ENCODE results near the gene GAN.

GAN gene, protein sequence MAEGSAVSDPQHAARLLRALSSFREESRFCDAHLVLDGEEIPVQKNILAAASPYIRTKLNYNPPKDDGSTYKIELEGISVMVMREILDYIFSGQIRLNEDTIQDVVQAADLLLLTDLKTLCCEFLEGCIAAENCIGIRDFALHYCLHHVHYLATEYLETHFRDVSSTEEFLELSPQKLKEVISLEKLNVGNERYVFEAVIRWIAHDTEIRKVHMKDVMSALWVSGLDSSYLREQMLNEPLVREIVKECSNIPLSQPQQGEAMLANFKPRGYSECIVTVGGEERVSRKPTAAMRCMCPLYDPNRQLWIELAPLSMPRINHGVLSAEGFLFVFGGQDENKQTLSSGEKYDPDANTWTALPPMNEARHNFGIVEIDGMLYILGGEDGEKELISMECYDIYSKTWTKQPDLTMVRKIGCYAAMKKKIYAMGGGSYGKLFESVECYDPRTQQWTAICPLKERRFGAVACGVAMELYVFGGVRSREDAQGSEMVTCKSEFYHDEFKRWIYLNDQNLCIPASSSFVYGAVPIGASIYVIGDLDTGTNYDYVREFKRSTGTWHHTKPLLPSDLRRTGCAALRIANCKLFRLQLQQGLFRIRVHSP

GRCh38 chr16:81314603-81315270, at the start of gene GAN:
TSS of gene GAN (plus strand) at chr16:81314962. CDS start at chr16:81315114, 152 bp downstream.
- DNase-seq: peak; percentile 94

GRCh38 chr16:81265052-81265451, 49.7 kb upstream of the GAN start:
- no peak for DNase-seq

DNA sequence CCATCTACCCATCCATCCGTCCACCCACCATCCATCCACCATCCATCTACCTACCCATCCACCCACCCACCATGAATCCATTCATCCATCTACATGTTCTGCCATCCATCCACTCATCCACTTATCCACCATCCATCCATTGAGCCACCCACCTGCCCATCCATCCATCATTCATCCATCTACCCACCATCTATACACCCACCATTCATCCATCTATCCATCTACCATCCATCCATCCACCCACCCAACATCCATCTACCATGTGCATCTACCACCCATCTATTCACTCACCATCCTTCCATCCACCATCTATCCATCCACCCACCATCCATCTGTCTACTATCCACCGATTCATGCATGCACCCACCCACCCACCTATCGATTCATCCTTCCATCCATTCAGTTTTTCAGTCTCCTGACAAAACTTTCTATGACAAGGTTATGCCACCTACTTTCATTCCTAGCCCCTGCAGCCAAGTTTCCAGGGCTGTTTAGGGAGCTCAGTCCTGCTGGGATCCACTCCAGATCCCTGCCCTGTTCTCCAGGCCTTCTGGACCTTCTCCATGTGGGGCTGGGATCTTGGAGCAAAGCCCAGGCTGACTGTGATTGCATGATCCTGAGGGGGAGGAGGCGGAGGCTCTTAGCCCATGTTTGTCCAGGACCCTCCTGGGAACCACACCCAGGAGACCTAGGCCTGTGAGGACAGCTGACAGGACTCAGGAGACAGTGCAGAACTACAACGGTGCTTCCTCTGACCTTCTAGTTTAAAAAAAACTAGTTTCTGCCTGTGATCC, 48.9 kb upstream of the GAN start:
- DNase-seq: peak; percentile 38

GRCh38 chr16:81266680-81267095, 48.1 kb upstream of the GAN start:
- DNase-seq: peak; percentile 43

- no peak for DNase-seq
Measured at GRCh38 chr16:81268509-81268908, 46.3 kb upstream of the GAN start.

DNA sequence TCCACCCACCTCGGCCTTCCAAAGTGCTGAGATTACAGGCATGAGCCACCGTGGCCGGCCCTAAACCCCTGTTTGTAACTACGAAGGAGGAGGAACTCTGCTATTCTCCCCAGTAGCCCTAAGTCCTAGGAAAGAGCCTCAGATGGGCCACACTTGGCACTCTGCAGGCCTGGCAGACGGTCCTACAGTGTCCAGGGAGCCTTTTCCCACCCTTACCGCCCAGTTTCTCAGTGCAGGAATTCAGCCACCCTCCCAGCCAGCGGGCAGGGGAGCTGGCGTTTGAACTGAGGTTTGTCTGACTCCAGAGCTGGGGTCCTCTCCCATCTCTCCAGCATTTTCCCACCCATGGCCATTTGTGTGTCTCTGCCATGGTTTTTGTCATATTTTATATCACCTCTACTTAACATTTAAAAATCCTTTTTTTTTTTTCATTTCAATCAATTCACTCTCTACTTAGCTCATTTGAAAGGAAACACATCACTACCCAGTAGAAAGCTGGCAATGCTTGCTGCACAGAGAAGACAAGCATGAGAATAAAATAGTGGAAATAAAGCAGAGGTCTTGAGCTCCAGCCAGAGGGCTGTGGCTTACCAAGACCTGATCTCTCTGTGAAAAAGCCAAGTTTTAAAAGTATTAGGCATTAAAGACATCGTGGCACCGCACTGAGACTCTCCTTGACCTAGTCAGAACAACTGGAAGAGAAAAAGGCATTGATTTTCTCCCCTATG, 41.4 kb upstream of the GAN start:
- no peak for DNase-seq

DNA sequence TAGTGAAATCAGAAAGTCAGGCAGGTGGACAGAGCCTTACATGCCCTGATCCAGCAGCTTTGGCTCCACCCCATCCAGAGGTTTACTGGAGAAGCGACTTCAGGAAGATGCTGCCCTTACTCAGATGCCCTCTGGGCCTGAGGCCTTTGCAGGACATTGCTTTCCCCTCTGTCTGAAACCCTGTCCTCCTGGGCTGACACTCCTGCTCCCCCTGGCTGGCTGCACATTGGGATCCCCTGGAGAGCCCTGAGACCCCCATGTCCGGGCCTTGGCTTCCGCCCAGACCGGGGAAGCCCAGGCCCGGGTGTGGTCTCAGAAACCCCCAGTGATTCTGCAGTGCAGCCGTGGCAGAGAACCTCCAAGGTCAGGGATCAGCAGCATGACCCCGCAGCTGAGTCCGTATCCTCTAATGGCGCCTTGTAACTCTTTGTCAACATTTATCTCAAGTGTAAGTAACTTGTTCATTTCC, 39.7 kb upstream of the GAN start:
- DNase-seq: no peak

- DNase-seq: no peak
Measured at GRCh38 chr16:81275795-81276194, 39.0 kb upstream of the GAN start.

GRCh38 chr16:81276323-81276722, 38.4 kb upstream of the GAN start:
- DNase-seq: no peak

DNA sequence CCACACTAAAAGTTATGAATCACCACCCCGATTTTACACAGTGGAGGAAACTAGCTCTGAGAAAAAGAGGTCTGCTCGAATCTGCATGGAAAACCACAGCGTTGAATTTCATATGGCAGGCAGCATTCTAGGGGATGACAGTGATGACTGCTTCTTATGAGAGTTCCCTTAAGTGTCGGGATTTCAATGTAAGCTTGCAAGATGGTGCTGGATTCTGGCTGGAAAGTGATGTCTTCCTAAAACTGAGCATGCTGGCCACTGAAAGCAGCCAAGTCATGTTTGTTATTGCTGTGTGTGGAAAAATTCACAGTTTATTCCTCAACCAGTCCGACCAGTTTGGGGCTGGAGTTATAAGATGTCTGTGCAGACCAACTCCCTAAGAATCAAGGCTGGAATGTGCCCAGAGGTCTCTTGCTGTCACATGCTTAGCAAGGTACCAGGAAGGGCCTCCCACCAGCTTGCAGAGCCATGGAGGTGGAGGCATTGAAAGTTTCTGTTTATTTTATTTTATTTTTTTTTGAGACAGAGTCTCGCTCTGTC, 37.2 kb upstream of the GAN start:
- no peak for DNase-seq

DNA sequence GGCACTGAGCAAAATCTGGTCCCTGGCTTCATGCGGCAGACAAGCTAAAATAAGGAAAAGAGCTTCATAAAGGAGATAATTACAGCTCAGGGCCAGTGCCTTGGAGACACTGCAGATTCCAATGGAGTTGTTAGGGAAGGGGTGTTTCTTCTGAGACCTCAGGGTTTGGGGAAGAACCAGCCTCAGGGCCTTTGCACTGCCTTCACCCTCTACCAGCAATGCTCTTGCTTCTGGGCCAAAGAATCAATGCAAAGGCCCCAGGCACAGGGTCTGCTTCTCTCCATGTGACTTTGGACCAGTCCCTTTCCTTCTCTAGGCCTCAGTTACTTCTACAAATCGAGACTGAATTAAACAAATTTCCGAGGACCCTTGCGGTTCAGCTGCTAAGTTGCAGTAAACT, 36.2 kb upstream of the GAN start:
- DNase-seq: no peak

DNA sequence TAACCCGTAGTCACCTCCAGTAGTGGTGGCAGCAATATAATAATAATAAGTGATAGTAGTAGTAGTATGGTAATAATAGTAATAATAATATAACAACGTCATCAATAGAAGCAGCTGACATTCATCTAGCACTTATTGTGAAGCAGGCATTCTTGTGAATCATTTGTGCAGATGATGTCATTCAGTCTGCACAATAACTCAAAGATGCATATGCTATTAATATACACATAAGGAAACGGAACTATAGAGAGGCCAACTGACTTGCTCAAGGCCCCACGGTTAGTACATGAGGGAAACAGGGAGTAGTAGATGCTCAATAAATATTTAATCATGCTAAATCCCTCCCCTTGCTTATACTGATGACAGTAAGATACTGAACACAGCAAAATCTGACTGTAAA, 35.4 kb upstream of the GAN start:
- no peak for DNase-seq

GRCh38 chr16:81280393-81280792, 34.4 kb upstream of the GAN start:
- no peak for DNase-seq

- DNase-seq: no peak
Measured at GRCh38 chr16:81283044-81283443, 31.7 kb upstream of the GAN start.

- no peak for DNase-seq
Measured at GRCh38 chr16:81284995-81285600, 29.7 kb upstream of the GAN start.

- DNase-seq: no peak
Measured at GRCh38 chr16:81286190-81286589, 28.6 kb upstream of the GAN start.

DNA sequence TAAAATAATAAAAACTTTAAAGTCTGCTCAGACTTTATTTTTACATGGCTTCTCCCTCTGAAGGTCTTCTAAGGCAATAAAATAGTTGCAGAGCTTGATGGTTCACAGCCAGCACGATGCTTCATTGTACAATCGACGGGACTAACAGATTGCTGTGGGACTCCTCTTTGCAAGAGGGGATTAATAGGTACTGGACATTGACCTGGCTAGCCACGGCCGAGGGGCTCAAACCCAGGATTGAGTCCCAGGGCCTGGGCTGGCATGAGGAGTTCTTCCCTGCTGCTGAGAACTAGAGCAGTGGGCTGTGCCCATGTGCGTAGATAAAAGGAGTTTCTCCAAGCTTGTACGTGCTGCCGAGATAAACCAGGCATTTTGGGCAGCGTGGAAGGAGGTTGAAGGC, 23.6 kb upstream of the GAN start:
- DNase-seq: no peak

GRCh38 chr16:81292936-81293335, 21.8 kb upstream of the GAN start:
- no peak for DNase-seq

DNA sequence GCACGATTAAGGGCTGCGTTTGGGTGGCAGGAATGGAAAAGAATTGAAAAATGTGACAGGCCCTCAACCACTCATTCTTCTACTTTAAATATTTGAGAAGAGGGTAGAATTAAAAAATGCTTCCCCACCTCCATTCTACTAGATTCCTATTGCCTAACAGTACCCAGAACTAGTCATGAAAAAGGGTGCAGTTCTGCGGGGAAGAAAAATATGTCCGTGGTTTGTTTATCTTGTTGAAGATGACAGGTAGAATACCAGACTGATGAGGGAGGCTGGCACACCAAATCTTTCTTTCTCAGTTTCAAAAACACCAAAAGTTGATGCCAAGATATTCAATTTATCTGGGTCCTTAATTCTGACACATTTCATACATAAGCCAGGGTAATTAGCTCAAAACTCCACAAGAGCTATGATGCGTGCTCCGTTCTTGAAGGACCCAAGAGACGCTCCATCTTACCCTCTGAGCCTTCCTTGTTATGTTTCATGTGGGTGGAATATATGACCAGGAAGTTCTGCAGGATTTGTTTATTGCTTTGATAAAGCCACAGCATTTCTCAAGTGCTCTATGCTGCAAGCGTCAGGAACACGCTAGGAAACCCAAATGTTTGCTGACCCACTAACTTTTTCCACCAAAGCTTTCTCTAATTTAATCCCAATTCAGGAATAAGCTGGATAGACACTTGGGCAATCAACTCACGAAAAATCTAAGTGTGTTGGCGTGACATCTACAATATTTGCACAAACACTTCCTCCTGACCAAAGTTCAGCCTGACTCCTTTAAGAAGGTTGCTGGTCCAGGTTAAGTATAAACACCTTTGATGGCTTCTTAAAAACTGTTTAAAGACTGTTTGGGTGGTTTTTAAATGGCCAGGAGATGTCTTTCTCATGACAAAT, 20.6 kb upstream of the GAN start:
- DNase-seq: no peak

- DNase-seq: no peak
Measured at GRCh38 chr16:81296631-81297030, 18.1 kb upstream of the GAN start.

DNA sequence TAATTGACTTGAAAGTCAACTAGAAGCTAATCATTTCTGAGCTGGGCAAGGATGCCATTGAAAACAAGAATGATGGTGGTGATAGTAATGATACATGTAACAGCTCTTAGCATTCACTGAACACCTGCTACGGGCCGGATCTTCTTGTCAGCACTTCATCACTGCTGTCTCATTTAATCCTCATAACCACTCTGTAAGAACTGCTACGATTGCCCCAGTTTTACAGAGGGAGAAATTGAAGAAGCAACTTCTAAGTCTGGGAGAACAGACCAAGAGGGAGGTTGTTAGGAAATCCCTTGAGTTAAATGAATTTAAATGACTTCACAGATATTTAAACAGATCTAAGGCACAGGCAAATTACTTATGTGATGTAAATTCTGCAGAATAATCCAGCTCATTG, 7.0 kb upstream of the GAN start:
- peak; percentile 32 for DNase-seq

All from NCI-H1436 (cell line).